ENCODE data around the gene PARVB. TPM values are rescaled to one million over a fixed set of nuclear protein-coding genes. Genes with fewer than 3 reads are reported as not detected.

The PARVB gene
- total and polyA plus RNA-seq, 9 of the 15 experiments (the other 6 are each of a cell fraction or from before 2014, with no cell fraction given): 1.1 to 59.2 (median 29.2) TPM

GRCh38 chr22:44055805-44056204 is 31.7 kb downstream of the PARVB start:
- 88% methylated on average over 11 of the region's 16 CpGs for WGBS (ENCODE audit: insufficient coverage, low coverage, missing lambda C conversion rate)
- POLR2A ChIA-PET: interaction anchor here (0.6 to 1.0 kb wide), 2 partner anchors 16 to 97 kb away, joined by 3 to 6 read pairs; no protein-coding TSS in a partner anchor
- TF ChIP-seq FOXP1 (CRISPR knock-in tag; IDR thresholded peaks at IDR 0.05) (no peak), OTX1 (CRISPR knock-in tag; IDR thresholded peaks at IDR 0.05) (no peak), ZNF717 (CRISPR knock-in tag; IDR thresholded peaks at IDR 0.05) (no peak), TAF1 (IDR thresholded peaks at IDR 0.05; ENCODE audit: control insufficient read depth, extremely low read depth, insufficient read depth, low read length, severe bottlenecking) (no peak), ILK (tag; IDR thresholded peaks at IDR 0.05; ENCODE audit: borderline replicate concordance, low read depth) (no peak), COPS2 (conservative IDR thresholded peaks at IDR 0.05) (no peak), HNRNPUL1 (IDR thresholded peaks at IDR 0.05; ENCODE audit: low read length) (no peak), ZBTB33 (CRISPR knock-in tag; IDR thresholded peaks at IDR 0.05) (no peak), PYGO2 (tag; IDR thresholded peaks at IDR 0.05) (no peak), POLR2A (conservative IDR thresholded peaks at IDR 0.05) (no peak), NBN (IDR thresholded peaks at IDR 0.05; ENCODE audit: low read depth) (no peak), POLR2G (IDR thresholded peaks at IDR 0.05; ENCODE audit: low read depth, low read length) (no peak), ZBTB49 (CRISPR knock-in tag; IDR thresholded peaks at IDR 0.05; ENCODE audit: borderline replicate concordance) (no peak)
- TF ChIP-seq, protein P1, sequence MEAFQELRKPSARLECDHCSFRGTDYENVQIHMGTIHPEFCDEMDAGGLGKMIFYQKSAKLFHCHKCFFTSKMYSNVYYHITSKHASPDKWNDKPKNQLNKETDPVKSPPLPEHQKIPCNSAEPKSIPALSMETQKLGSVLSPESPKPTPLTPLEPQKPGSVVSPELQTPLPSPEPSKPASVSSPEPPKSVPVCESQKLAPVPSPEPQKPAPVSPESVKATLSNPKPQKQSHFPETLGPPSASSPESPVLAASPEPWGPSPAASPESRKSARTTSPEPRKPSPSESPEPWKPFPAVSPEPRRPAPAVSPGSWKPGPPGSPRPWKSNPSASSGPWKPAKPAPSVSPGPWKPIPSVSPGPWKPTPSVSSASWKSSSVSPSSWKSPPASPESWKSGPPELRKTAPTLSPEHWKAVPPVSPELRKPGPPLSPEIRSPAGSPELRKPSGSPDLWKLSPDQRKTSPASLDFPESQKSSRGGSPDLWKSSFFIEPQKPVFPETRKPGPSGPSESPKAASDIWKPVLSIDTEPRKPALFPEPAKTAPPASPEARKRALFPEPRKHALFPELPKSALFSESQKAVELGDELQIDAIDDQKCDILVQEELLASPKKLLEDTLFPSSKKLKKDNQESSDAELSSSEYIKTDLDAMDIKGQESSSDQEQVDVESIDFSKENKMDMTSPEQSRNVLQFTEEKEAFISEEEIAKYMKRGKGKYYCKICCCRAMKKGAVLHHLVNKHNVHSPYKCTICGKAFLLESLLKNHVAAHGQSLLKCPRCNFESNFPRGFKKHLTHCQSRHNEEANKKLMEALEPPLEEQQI (IDR thresholded peaks at IDR 0.05): no peak
- Histone ChIP-seq H4K20me1 (replicated peaks; ENCODE audit: control insufficient read depth, insufficient read depth, low read length) (no peaks in the 10 kb centered on the region), H3K9me3 (replicated peaks; ENCODE audit: control insufficient read depth, insufficient read depth, low read depth, low read length) (no peaks in the 10 kb centered on the region), H3K27me3 (ENCODE audit: control insufficient read depth in 2 of 2, insufficient read depth in 2 of 2, low read length in 2 of 2) (no peaks in the 10 kb centered on the region), H3K4me2 (ENCODE audit: insufficient read depth, low read length) (no peak overlapping the region), H2AFZ (ENCODE audit: low read depth, low read length) (no peak overlapping the region), H3K4me1 (replicated peaks in 1 of 2; ENCODE audit: control insufficient read depth in 2 of 2, insufficient read depth in 2 of 2, low read length in 2 of 2) (peaks cover 7 to 11% of the 10 kb centered on the region in 2 experiments; a peak in 4 of 5 replicates), H3K27ac (ENCODE audit: extremely low read depth, low read depth, low read length) (no peak overlapping the region), H3K4me3 (no peak overlapping the region), H3K79me2 (ENCODE audit: control insufficient read depth, insufficient read depth, low read length) (peaks cover 6% of the 10 kb centered on the region), H3K9me1 (ENCODE audit: control insufficient read depth, insufficient read depth, low read length) (no peaks in the 10 kb centered on the region), H3K9ac (ENCODE audit: insufficient read depth in 1 of 2, low read depth in 2 of 2, low read length in 2 of 2) (no peak overlapping the region; a peak in 1 of 4 replicates), H3K36me3 (ENCODE audit: control insufficient read depth, insufficient read depth, low read length) (peaks cover 11% of the 10 kb centered on the region; the same call in 2 of the 3 replicates)
- DNase-seq (ENCODE audit: extremely low read depth in 1 of 4, low spot score in 3 of 4) (no peak), FAIRE-seq (no peak), ATAC-seq (no peak)
- in situ Hi-C loops (cut with MboI): no loop called here
- BruUV-seq (replicated peaks): no TSS peak
- intact Hi-C loops (cut with micrococcal nuclease): no loop called here
- CTCF ChIA-PET (ENCODE audit: low intra/inter-chr PET ratio): no interaction called here
